ENCODE data around the gene MSANTD2. TPM values are rescaled to one million over a fixed set of nuclear protein-coding genes. Genes with fewer than 3 reads are reported as not detected.
A peak's percentile ranks its signal among the peaks of the same experiment; 100 is the strongest.

The MSANTD2 gene
- total RNA-seq, 8 experiments from 2014 or later = 9.8 to 53.9 (median 14.8) TPM

DNA sequence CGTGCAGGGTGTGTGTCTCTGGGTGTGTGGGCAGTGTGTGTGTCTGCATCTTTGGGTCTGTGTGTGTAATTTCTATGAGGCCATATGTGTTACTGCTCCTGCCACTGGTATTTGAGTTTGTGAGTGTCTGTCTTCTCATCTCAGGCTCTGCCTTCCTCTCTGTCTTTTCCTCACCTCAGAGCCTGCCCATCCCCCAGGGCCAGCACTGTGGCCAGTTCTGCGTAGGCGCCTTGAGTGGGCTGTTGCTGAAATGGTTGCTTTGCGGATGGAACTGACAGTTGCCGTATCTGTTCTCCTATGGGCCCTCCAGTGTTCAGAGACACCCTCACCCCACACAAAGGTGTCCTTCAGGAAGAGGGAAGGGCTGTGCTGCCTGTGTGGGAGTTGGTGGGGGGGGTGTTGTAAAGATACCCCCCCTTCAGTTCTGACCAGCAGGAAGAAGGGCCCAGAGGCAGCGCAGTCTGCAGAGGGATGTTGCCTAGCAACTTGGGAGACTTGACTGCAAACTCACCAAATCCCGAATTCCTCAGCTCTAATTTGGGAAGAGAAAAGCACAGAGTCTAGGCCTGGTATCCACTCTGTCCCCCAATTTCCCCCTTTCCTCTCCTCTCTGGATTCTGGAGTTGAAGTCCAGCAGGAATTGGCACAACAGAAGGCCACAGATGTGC, 62.4 kb downstream of the MSANTD2 start:
- ATAC-seq (replicated peaks in 6 of 8) = no peak
- in situ Hi-C loops (cut with MboI; ENCODE audit: low pct_unique_long_range_greater_than_20kb in 2 of 9, low sequenced_read_pairs in 9 of 9, unreplicated experiment in 9 of 9) = no loop called here
- Histone ChIP-seq H3K4me3 (no peak overlapping the region), H3K27ac (no peak overlapping the region), H3K4me1 (replicated peaks in 1 of 2) (peaks cover 7 to 16% of the 10 kb centered on the region in 2 donors)
- WGBS, 10 experiments = 43 to 100% (median 58%) methylated on average over 1 to 4 of the region's 7 CpGs; no CpG with 5 or more reads in 4 of the 10 experiments

DNA sequence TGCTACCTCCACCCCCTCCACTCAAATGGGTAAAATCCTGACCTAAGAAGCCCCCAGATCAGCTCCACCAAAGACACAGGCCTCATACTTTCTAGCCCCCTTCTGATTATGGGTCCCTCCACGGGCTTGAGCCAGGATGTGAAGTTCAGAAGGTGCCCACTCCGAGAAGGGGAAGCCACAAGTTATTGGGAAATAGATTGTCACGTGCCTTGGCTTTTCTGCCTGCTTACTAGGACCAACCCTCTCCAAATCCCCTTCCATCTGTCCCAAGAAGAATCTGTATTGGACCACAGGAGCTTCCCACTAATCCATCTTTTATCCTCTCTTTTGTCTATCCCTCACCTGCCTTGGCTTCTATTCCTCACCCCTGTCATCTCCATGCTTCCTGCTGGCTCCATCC, 63.5 kb downstream of the MSANTD2 start:
- in situ Hi-C loops (cut with MboI; ENCODE audit: low pct_unique_long_range_greater_than_20kb in 2 of 9, low sequenced_read_pairs in 9 of 9, unreplicated experiment in 9 of 9) = no loop called here
- WGBS, 10 experiments = 45 to 83% (median 77%) methylated on average over 1 to 3 of the region's 3 CpGs; no CpG with 5 or more reads in 4 of the 10 experiments
- Histone ChIP-seq H3K4me1 (replicated peaks in 1 of 2) (peaks cover 7 to 16% of the 10 kb centered on the region in 2 donors), H3K4me3 (no peak overlapping the region), H3K27ac (no peak overlapping the region)
- no peak for ATAC-seq (replicated peaks in 6 of 8)

DNA sequence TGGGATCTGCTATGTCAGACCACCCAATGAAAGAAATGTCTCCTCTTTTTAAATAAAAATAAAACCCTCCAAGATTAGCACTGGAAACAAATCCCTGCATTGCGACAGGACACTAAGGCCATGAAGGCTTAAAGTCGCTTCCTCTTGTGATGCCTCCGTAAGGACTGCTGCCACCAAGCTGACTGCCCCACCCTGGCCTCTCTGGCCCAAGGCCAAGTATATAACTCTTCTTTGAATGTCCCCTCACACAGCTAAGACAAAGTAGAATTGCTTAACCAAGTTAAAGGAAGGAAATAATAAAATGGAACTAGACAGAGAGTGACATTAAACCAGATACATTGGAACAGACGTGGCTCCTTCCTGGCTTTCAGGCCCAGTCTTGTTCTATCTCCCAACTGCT, 68.0 kb downstream of the MSANTD2 start:
- WGBS, 10 experiments = 42 to 100% (median 88%) methylated on average over 1 to 4 of the region's 4 CpGs; no CpG with 5 or more reads in 2 of the 10 experiments
- in situ Hi-C loops (cut with MboI; ENCODE audit: low pct_unique_long_range_greater_than_20kb in 2 of 9, low sequenced_read_pairs in 9 of 9, unreplicated experiment in 9 of 9) = no loop called here
- Histone ChIP-seq H3K27ac (no peak overlapping the region), H3K4me3 (no peak overlapping the region), H3K4me1 (replicated peaks in 1 of 2) (peaks cover 2 to 13% of the 10 kb centered on the region in 2 donors)
- no peak for ATAC-seq (replicated peaks in 6 of 8)

DNA sequence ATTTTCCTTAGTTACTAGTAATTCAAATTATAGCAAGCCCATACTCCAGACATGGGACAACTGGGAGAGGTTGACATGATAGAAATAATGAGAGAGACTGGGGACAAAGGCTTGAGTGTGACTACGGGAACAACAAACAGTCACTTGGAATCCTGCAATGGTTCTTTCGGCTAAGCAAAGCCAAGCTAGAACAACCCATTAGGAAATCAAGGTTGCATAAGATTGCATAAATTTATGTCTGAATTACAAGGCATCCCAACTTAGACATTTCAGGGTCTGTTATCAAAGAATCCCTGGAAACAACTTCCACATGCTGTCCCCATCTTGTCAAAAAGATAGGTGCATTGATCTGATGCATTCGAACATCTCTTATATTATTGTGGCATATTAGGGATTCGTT, 70.6 kb downstream of the MSANTD2 start:
- 20 to 100% (median 92%) methylated on average over 1 to 2 of the region's 4 CpGs; no CpG with 5 or more reads in 3 of the 10 experiments for WGBS, 10 experiments

DNA sequence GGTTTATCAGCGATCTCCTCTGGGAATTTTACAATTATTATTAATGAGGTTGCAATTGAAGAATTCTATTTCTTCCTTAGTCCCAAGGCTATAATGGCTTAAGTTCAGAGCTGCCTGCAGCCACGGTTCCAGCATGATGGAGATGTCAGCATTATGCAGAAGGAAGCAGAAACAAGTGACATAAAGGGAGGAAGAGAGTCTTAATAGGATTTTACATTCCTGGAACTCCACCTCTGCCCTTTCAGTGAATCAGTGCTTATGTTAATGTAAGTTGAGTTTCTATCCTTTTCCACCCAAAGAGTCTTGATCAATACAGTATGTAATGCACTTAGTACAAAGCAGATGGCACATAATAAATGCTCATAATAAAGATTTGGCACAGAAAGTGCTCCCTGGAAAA, 72.1 kb downstream of the MSANTD2 start:
- Histone ChIP-seq H3K4me3 (no peak overlapping the region), H3K4me1 (replicated peaks in 1 of 2) (peaks cover 27 to 38% of the 10 kb centered on the region in 2 donors), H3K27ac (peak overlapping the region in 1 of 2 donors; percentile 10)
- peak in 3 of 8 experiments; percentile 42 to 80 (median 80) for ATAC-seq (replicated peaks in 6 of 8)
- in situ Hi-C loops (cut with MboI; ENCODE audit: low pct_unique_long_range_greater_than_20kb in 2 of 9, low sequenced_read_pairs in 9 of 9, unreplicated experiment in 9 of 9) = no loop called here
- WGBS, 10 experiments = 0 to 65% (median 56%) methylated on average over 1 to 2 of the region's 2 CpGs; no CpG with 5 or more reads in 1 of the 10 experiments

More for the DNA sequence above, 70.6 kb downstream of the MSANTD2 start:
- Histone ChIP-seq H3K4me3 (no peak overlapping the region), H3K4me1 (replicated peaks in 1 of 2) (peaks cover 19 to 31% of the 10 kb centered on the region in 2 donors), H3K27ac (no peak overlapping the region)
- in situ Hi-C loops (cut with MboI; ENCODE audit: low pct_unique_long_range_greater_than_20kb in 2 of 9, low sequenced_read_pairs in 9 of 9, unreplicated experiment in 9 of 9) = no loop called here
- ATAC-seq (replicated peaks in 6 of 8) = no peak

DNA sequence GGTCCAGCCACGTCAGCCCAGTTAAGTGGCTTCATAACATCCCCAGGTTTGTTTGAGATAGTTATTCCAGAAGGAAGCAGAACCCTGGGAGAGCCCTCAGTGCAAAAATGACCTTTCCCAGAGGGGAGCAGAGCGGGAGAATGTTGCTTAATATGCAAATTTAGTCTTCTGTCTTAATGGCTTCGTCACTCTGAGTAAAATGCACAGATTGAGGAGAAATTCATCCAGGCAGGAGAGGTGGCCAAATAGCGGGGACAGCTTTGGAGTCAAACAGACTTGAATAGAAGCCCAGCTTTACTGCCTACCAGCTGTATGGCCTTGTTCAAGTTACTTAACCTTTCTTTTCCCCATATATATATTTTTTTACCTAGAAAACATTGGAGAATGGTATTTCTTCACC, 72.7 kb downstream of the MSANTD2 start:
- Histone ChIP-seq H3K27ac (peak overlapping the region in 1 of 2 donors; percentile 10), H3K4me1 (replicated peaks in 1 of 2) (peaks cover 27 to 38% of the 10 kb centered on the region in 2 donors), H3K4me3 (no peak overlapping the region)
- in situ Hi-C loops (cut with MboI; ENCODE audit: low pct_unique_long_range_greater_than_20kb in 2 of 9, low sequenced_read_pairs in 9 of 9, unreplicated experiment in 9 of 9) = no loop called here
- WGBS, 10 experiments = 7 to 100% (median 64%) methylated on average over 1 to 4 of the region's 4 CpGs; no CpG with 5 or more reads in 2 of the 10 experiments
- peak in 4 of 8 experiments; percentile 13 to 61 (median 57) for ATAC-seq (replicated peaks in 6 of 8)

DNA sequence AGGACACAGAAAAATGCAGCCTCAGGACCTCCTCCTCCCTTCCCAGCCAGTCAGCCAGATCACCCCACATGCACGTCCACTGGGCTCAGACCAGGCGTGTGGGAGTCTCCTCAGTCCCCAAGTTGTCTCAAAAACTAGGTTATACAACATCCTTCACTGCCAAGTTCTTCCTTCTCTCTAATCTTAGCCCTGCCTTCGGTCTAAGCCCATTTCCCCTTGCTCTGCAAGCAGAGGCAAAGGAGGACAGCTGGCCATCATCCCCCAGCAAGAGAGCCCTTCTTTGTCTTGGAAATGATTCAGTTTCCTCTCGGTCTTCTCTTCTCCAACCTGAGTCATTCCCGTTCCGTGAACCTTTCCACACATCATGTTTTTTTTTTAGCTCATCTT, 74.5 kb downstream of the MSANTD2 start:
- Histone ChIP-seq H3K27ac (no peak overlapping the region), H3K4me1 (replicated peaks in 1 of 2) (peaks cover 33 to 38% of the 10 kb centered on the region in 2 donors), H3K4me3 (no peak overlapping the region)
- in situ Hi-C loops (cut with MboI; ENCODE audit: low pct_unique_long_range_greater_than_20kb in 2 of 9, low sequenced_read_pairs in 9 of 9, unreplicated experiment in 9 of 9) = no loop called here
- 4 to 40% (median 22%) methylated on average over 1 to 4 of the region's 6 CpGs; no CpG with 5 or more reads in 2 of the 10 experiments for WGBS, 10 experiments
- ATAC-seq (replicated peaks in 6 of 8) = peak in 2 of 8 experiments; percentile 3 to 4

DNA sequence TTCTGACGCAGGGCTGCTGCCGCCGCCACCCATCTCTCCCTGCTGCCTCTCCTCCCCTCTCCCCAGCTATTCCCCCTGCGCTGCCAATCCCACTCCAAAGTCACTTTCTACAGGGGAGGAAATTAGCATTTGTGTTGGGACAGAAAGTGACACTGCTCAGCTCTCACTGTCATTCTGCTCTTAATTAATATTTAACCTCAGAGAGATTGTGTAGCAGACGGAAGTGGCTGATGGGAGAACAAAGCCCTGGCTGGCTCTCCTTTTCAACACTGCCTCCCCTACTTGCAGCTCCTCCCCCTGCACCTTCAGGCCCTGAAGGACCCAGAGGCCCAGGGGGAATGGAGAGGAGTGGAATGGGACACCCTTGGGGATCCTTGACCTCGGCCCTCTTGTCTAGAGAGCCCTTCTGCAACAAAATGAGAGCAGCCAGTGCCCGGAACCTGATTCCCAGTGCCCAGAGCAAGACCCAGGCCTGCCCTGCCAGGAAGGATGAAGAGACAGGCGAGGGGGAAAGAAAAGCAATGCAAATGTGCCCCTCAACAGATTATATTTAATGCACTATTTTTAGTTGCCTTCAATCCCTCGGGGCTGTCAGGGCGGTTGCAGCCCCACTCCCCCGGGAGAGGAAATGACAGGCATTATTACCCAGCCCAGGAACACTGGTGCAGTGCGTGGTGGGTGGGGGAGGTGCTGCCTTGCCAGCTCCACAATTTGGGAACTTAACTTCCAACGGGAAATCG, 75.1 kb downstream of the MSANTD2 start:
- Histone ChIP-seq H3K27ac (peak overlapping the region in 1 of 2 donors; percentile 28), H3K4me1 (replicated peaks in 1 of 2) (peaks cover 33 to 41% of the 10 kb centered on the region in 2 donors), H3K4me3 (no peak overlapping the region)
- in situ Hi-C loops (cut with MboI; ENCODE audit: low pct_unique_long_range_greater_than_20kb in 2 of 9, low sequenced_read_pairs in 9 of 9, unreplicated experiment in 9 of 9) = no loop called here
- peak in 7 of 8 experiments; percentile 5 to 88 (median 82) for ATAC-seq (replicated peaks in 6 of 8)
- 19 to 34% (median 27%) methylated on average over 2 to 7 of the region's 14 CpGs; no CpG with 5 or more reads in 2 of the 10 experiments for WGBS, 10 experiments

DNA sequence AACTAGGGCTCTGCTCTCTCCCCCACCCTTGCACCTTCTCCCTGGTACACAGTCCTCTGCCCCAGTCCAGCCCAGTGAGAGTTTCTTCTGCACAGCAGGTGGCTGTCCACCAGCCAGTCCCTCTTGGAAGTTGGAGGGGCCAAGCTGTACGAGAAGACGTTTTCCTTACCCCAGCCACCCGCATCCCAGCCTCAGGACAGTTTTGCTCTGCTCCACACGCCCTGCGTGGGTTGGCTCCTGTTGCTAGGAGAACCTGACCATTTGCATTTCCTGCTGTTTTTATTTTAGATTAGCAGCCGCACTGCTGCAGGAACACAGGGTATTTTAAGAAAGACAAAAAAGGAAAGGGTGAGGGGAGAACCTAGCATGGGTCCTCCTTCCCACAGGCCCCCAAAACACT, 78.0 kb downstream of the MSANTD2 start:
- WGBS, 10 experiments = 0 to 83% (median 57%) methylated on average over 1 to 4 of the region's 6 CpGs; no CpG with 5 or more reads in 6 of the 10 experiments

DNA sequence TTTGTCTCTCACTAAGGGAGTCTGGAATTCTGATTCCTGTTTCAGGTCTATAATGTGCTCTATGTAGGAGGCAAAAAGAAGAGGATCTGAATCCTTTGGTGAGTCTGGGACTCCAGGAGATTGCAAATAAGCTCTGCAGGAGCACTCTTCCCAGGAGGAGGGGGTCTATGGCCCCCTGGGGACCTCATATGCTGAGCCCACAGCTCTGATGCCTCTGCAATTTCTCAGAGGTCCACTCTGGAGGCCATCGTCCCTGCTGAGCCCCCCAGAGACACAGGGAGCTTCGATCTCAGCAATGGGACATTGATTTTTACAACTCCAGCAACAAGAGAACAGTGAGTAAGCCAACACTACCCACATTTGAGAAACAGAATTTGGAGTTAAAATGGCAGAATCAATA, 80.7 kb downstream of the MSANTD2 start:
- H3K27ac ChIP-seq = no peak overlapping the region
- peaks cover 27 to 35% of the 10 kb centered on the region in 2 donors for H3K4me1 ChIP-seq (replicated peaks in 1 of 2)
- in situ Hi-C loops (cut with MboI; ENCODE audit: low pct_unique_long_range_greater_than_20kb in 2 of 9, low sequenced_read_pairs in 9 of 9, unreplicated experiment in 9 of 9) = no loop called here
- no peak overlapping the region for H3K4me3 ChIP-seq
- 0 to 60% (median 35%) methylated on average over 1 to 2 of the region's 2 CpGs; no CpG with 5 or more reads in 4 of the 10 experiments for WGBS, 10 experiments
- ATAC-seq (replicated peaks in 6 of 8) = peak in 2 of 8 experiments; percentile 21 to 52

More for the DNA sequence above, 78.0 kb downstream of the MSANTD2 start:
- in situ Hi-C loops (cut with MboI; ENCODE audit: low pct_unique_long_range_greater_than_20kb in 2 of 9, low sequenced_read_pairs in 9 of 9, unreplicated experiment in 9 of 9) = no loop called here
- Histone ChIP-seq H3K27ac (no peak overlapping the region), H3K4me3 (no peak overlapping the region), H3K4me1 (replicated peaks in 1 of 2) (peaks cover 45 to 52% of the 10 kb centered on the region in 2 donors)
- peak in 1 of 8 experiments; percentile 11 for ATAC-seq (replicated peaks in 6 of 8)

DNA sequence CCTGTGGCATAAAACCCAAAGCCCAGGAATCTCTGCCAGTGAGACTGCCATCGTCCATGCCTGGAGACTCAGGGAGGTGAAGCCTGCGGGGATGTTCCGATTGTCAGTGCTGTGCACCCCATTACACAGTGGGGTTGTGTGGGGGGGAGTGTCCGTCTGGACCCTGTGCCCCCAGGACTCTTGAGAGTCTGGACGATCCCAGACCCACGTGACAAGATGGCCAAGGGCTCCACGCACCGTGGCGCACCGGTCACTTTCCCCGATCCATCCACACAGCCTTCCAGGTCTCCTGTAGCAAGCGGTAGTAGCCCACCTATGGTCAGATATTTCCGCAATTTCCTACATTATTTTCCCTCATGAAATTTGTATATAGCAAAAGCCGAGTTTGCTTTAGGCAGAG, 81.4 kb downstream of the MSANTD2 start:
- Histone ChIP-seq H3K27ac (no peak overlapping the region), H3K4me1 (replicated peaks in 1 of 2) (peaks cover 21 to 28% of the 10 kb centered on the region in 2 donors), H3K4me3 (no peak overlapping the region)
- ATAC-seq (replicated peaks in 6 of 8) = peak in 1 of 8 experiments; percentile 9
- in situ Hi-C loops (cut with MboI; ENCODE audit: low pct_unique_long_range_greater_than_20kb in 2 of 9, low sequenced_read_pairs in 9 of 9, unreplicated experiment in 9 of 9) = no loop called here
- 13 to 100% (median 52%) methylated on average over 1 to 10 of the region's 14 CpGs; no CpG with 5 or more reads in 3 of the 10 experiments for WGBS, 10 experiments

DNA sequence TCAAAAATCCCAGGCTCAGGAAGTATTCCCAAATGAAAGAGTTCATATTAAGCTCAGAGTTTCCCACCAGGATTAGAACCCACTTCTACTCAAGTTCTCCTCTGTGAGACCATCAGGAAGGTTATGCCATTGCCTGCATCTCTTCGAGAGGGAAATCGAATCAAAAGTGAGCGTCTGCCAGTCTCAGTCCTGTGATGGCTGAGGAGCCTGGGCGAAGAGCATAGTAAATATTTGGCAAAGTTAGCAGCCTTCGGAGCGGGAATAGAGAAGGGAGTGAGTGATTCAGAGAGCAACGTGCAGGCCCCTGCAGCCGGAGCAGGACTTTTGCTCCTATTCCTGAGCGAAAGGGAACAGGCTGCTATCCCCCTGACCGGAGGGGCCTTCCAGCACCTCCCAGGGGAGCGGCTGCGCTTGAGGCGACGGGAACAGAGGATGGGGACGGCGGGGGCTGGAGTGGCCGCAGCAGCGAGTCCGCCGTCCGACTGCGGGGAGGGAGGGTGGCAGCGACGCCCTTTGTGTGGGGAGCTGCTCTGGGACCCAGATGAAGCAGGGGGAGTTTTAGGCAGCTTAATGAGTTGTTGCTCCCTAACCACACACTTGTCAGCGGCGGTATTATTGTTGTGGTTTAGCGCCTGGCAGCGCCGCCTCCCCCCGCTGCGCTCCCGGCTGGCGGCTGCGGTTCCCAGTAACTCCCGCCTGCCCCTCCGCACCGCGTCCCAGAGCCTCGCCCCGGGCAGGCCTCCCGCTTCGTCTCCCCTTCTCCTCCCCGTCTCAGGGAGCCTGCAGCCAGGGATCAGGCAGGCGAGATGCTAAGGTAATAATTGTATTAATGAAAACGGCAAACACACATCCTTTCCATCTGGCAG, 82.2 kb downstream of the MSANTD2 start:
- WGBS, 10 experiments = 0 to 39% (median 8%) methylated on average over 1 to 14 of the region's 45 CpGs; no CpG with 5 or more reads in 2 of the 10 experiments
- H3K27ac ChIP-seq = no peak overlapping the region
- in situ Hi-C loops (cut with MboI; ENCODE audit: low pct_unique_long_range_greater_than_20kb in 2 of 9, low sequenced_read_pairs in 9 of 9, unreplicated experiment in 9 of 9) = no loop called here
- H3K4me1 ChIP-seq (replicated peaks in 1 of 2) = peaks cover 21 to 28% of the 10 kb centered on the region in 2 donors
- peak overlapping the region; percentile 16 to 31 (median 22) for H3K4me3 ChIP-seq
- peak; percentile 70 to 92 (median 80) for ATAC-seq (replicated peaks in 6 of 8)

Measured in motor neuron (in vitro differentiated cells).